Measurements from ENCODE around the gene SNRPN. TPM values are rescaled to one million over a fixed set of nuclear protein-coding genes. Genes with fewer than 3 reads are reported as not detected.
"Not testable (repeated sequence)": the region's sequence is repeated elsewhere in the genome, so short reads cannot be mapped to it uniquely, and the experiment has no call there.

The SNRPN gene
- total RNA-seq, 1 donor from 2014 or later = 51.0 TPM

GRCh38 chr15:24966364-24967103, 11.7 kb downstream of the SNRPN start:
- intact Hi-C loops (cut with micrococcal nuclease) = no loop called here

GRCh38 chr15:24971052-24971451, 16.3 kb downstream of the SNRPN start:
- intact Hi-C loops (cut with micrococcal nuclease) = no loop called here

GRCh38 chr15:24971772-24972171, 17.0 kb downstream of the SNRPN start:
- intact Hi-C loops (cut with micrococcal nuclease) = no loop called here

GRCh38 chr15:24972707-24973106, 17.9 kb downstream of the SNRPN start:
- intact Hi-C loops (cut with micrococcal nuclease) = not testable (repeated sequence)

- intact Hi-C loops (cut with micrococcal nuclease) = no loop called here
These were observed 22.1 kb downstream of the SNRPN start for GRCh38 chr15:24976932-24977331.

- intact Hi-C loops (cut with micrococcal nuclease) = no loop called here
These were observed 22.9 kb downstream of the SNRPN start for GRCh38 chr15:24977686-24978085.

GRCh38 chr15:24985224-24985623, 30.4 kb downstream of the SNRPN start:
- intact Hi-C loops (cut with micrococcal nuclease) = no loop called here

GRCh38 chr15:24986653-24987052, 31.9 kb downstream of the SNRPN start:
- intact Hi-C loops (cut with micrococcal nuclease) = no loop called here

GRCh38 chr15:25019434-25019833, 64.6 kb downstream of the SNRPN start:
- intact Hi-C loops (cut with micrococcal nuclease) = no loop called here

- intact Hi-C loops (cut with micrococcal nuclease) = no loop called here
These were observed 67.4 kb downstream of the SNRPN start for GRCh38 chr15:25022233-25022632.

Other genes starting within 250 kb of the SNRPN start
- gene SNURF, start within 50 bp of the SNRPN start, total RNA-seq = 7.0 and 12.6 TPM in 2 replicates

Measured in T-helper 2 cell treated with Interferon-gamma antibody and Interleukin-4, amounts not matched to agents 100 ng/mL and 5 ng/mL, for 36 hours (primary cell).